Measurements from ENCODE around the gene HIBADH.
"Not testable (repeated sequence)": the region's sequence is repeated elsewhere in the genome, so short reads cannot be mapped to it uniquely, and the experiment has no call there.

The HIBADH gene

GRCh38 chr7:27600247-27600646 lies 62.4 kb downstream of the HIBADH start:
- DNase-seq (ENCODE audit: low read depth in 2 of 2): no peak

- no peak for DNase-seq (ENCODE audit: low read depth in 2 of 2)
These were observed 67.7 kb downstream of the HIBADH start for GRCh38 chr7:27595009-27595408.

GRCh38 chr7:27593226-27593625 lies 69.5 kb downstream of the HIBADH start:
- no peak for DNase-seq (ENCODE audit: low read depth in 2 of 2)

GRCh38 chr7:27590416-27590815 lies 72.3 kb downstream of the HIBADH start:
- DNase-seq (ENCODE audit: low read depth in 2 of 2): no peak

GRCh38 chr7:27587429-27587828 lies 75.3 kb downstream of the HIBADH start:
- DNase-seq (ENCODE audit: low read depth in 2 of 2): no peak

- DNase-seq (ENCODE audit: low read depth in 2 of 2): no peak
These were observed 75.9 kb downstream of the HIBADH start for GRCh38 chr7:27586825-27587224.

GRCh38 chr7:27585781-27586447 lies 76.8 kb downstream of the HIBADH start:
- no peak for DNase-seq (ENCODE audit: low read depth in 2 of 2)

- no peak for DNase-seq (ENCODE audit: low read depth in 2 of 2)
These were observed 80.8 kb downstream of the HIBADH start for GRCh38 chr7:27581906-27582305.

GRCh38 chr7:27581119-27581518 lies 81.6 kb downstream of the HIBADH start:
- DNase-seq (ENCODE audit: low read depth in 2 of 2): no peak

- no peak for DNase-seq (ENCODE audit: low read depth in 2 of 2)
These were observed 83.1 kb downstream of the HIBADH start for GRCh38 chr7:27579565-27579964.

GRCh38 chr7:27578169-27578568 lies 84.5 kb downstream of the HIBADH start:
- not testable (repeated sequence) for DNase-seq (ENCODE audit: low read depth in 2 of 2)

GRCh38 chr7:27576360-27576944 lies 86.2 kb downstream of the HIBADH start:
- DNase-seq (ENCODE audit: low read depth in 2 of 2): no peak

- DNase-seq (ENCODE audit: low read depth in 2 of 2): no peak
These were observed 87.1 kb downstream of the HIBADH start for GRCh38 chr7:27575613-27576012.

GRCh38 chr7:27569106-27569505 lies 93.6 kb downstream of the HIBADH start:
- no peak for DNase-seq (ENCODE audit: low read depth in 2 of 2)

- no peak for DNase-seq (ENCODE audit: low read depth in 2 of 2)
These were observed 95.4 kb downstream of the HIBADH start for GRCh38 chr7:27567266-27567665.

- no peak for DNase-seq (ENCODE audit: low read depth in 2 of 2)
These were observed 97.7 kb downstream of the HIBADH start for GRCh38 chr7:27564881-27565482.

- no peak for DNase-seq (ENCODE audit: low read depth in 2 of 2)
These were observed 101.9 kb downstream of the HIBADH start for GRCh38 chr7:27560706-27561235.

GRCh38 chr7:27555670-27556069 lies 107.0 kb downstream of the HIBADH start:
- no peak for DNase-seq (ENCODE audit: low read depth in 2 of 2)

GRCh38 chr7:27554826-27555225 lies 107.9 kb downstream of the HIBADH start:
- DNase-seq (ENCODE audit: low read depth in 2 of 2): no peak

- no peak for DNase-seq (ENCODE audit: low read depth in 2 of 2)
These were observed 109.4 kb downstream of the HIBADH start for GRCh38 chr7:27553273-27553672.

GRCh38 chr7:27551803-27552400 lies 110.8 kb downstream of the HIBADH start:
- no peak for DNase-seq (ENCODE audit: low read depth in 2 of 2)

GRCh38 chr7:27549606-27550005 lies 113.1 kb downstream of the HIBADH start:
- no peak for DNase-seq (ENCODE audit: low read depth in 2 of 2)

GRCh38 chr7:27548304-27548703 lies 114.4 kb downstream of the HIBADH start:
- no peak for DNase-seq (ENCODE audit: low read depth in 2 of 2)
